Brain microvascular endothelial cell (primary cell): ENCODE measurements around the gene KDM4D.

Experiments used
- DNase-seq: peaks from one replicate; pipeline ENCODE4 v3.0.0-alpha.2; 2020
- H3K27ac ChIP-seq: fragments of 250-450 bp; sonication (Bioruptor Pico); 2 replicates; pipeline ENCODE4 v1.5.1; 2020; ENCODE audit warnings: mild to moderate bottlenecking, moderate library complexity
- H3K27me3 ChIP-seq: fragments of 250-450 bp; sonication (Bioruptor Pico); replicated peaks from 2 replicates; pipeline ENCODE4 v1.5.1; 2020; ENCODE audit warnings: mild to moderate bottlenecking
- H3K36me3 ChIP-seq: fragments of 250-450 bp; sonication (Bioruptor Pico); replicated peaks from 2 replicates; pipeline ENCODE4 v1.5.1; 2020; ENCODE audit warnings: mild to moderate bottlenecking
- H3K4me3 ChIP-seq: 2 replicates; pipeline ENCODE4 v1.5.1; 2011; ENCODE audit warnings: low read depth, mild to moderate bottlenecking, control low read depth, low read length, moderate library complexity
- in situ Hi-C: cut with HindIII; loops from 2 replicates; pipeline ENCODE4 v1.10.0; 2017; ENCODE audit warnings: low sequenced_read_pairs, low pct_ligation_motif_present
- TF ChIP-seq, protein P1 (sequence below): IDR thresholded peaks from 2 replicates; pipeline ENCODE4 v1.5.1; 2011; ENCODE audit warnings: low read depth, mild to moderate bottlenecking, moderate library complexity, low read length, control low read depth, inconsistent platforms; ENCODE audit errors: missing control alignments

The KDM4D gene

GRCh38 chr11:94961255-94961654 is 12.3 kb upstream of the KDM4D start:
- peaks cover 30% of the 10 kb centered on the region for H3K36me3 ChIP-seq
- TF ChIP-seq, protein P1, sequence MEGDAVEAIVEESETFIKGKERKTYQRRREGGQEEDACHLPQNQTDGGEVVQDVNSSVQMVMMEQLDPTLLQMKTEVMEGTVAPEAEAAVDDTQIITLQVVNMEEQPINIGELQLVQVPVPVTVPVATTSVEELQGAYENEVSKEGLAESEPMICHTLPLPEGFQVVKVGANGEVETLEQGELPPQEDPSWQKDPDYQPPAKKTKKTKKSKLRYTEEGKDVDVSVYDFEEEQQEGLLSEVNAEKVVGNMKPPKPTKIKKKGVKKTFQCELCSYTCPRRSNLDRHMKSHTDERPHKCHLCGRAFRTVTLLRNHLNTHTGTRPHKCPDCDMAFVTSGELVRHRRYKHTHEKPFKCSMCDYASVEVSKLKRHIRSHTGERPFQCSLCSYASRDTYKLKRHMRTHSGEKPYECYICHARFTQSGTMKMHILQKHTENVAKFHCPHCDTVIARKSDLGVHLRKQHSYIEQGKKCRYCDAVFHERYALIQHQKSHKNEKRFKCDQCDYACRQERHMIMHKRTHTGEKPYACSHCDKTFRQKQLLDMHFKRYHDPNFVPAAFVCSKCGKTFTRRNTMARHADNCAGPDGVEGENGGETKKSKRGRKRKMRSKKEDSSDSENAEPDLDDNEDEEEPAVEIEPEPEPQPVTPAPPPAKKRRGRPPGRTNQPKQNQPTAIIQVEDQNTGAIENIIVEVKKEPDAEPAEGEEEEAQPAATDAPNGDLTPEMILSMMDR, result no peak
- H3K27me3 ChIP-seq, result no peaks in the 10 kb centered on the region
- no peak overlapping the region for H3K27ac ChIP-seq
- H3K4me3 ChIP-seq, result no peak overlapping the region
- in situ Hi-C loops, result no loop called here
- DNase-seq, result no peak

- Histone ChIP-seq H3K4me3 (no peak overlapping the region), H3K27me3 (no peaks in the 10 kb centered on the region), H3K27ac (no peak overlapping the region), H3K36me3 (peaks cover 48% of the 10 kb centered on the region)
- DNase-seq, result no peak
- TF ChIP-seq, protein P1, result no peak
- in situ Hi-C loops, result no loop called here
Measured at GRCh38 chr11:94964934-94965333, 8.6 kb upstream of the KDM4D start.

DNA sequence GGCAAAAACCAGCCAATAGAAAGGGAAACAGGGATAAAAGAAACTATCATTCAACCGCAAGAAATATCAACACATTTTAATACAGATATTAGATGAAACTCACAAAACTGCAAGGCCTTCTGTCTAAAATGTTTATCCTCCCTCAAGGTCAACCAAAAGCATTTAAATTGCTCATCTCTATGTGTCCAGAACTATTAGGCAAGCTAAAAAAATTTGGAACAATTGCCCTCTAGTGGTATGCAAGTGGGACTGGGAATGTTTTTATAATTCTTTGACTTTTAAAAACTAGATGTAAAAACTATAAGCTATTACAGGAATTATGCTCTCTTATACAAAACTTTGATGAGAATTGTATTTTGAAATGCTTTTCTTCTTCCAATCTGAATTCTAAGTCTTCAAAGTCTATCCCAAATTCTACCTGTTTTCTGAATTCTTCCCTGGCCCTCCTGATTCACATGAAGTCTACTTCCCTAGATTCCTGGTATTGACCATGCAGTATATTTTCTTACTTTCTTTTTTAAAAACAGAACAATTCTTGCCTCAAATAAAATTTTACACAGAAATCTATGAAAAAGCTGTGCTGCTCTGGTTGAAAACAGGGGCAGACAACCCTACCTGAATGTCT is 5.1 kb upstream of the KDM4D start:
- TF ChIP-seq, protein P1, result peak; percentile 57
- no peak for DNase-seq
- in situ Hi-C loops, result no loop called here
- Histone ChIP-seq H3K4me3 (no peak overlapping the region), H3K27ac (no peak overlapping the region), H3K27me3 (no peaks in the 10 kb centered on the region), H3K36me3 (peaks cover 58% of the 10 kb centered on the region)

DNA sequence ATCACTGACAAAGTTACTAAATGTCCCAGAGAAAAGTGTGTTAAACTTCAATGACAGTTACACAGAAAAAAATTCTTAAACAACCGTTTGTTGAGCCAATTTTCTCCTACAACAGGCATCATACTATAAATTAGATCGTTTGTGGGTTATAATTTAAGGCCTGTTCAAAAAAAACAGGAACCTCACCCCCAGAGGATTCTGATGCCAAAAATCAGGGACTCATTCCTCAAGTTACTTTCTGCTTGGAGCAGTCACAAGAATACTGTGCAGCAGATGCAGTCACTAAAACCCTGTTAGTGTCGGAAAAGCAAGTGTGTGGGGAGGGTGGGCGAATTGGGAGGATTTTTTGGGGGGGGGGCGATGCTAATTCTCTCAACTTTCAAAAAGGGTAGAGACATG is 810 bp upstream of the KDM4D start:
- TF ChIP-seq, protein P1, result no peak
- in situ Hi-C loops, result no loop called here
- Histone ChIP-seq H3K4me3 (peak overlapping the region; percentile 81), H3K36me3 (peaks cover 35% of the 10 kb centered on the region), H3K27me3 (no peaks in the 10 kb centered on the region), H3K27ac (peak overlapping the region; percentile 86)
- DNase-seq, result no peak

DNA sequence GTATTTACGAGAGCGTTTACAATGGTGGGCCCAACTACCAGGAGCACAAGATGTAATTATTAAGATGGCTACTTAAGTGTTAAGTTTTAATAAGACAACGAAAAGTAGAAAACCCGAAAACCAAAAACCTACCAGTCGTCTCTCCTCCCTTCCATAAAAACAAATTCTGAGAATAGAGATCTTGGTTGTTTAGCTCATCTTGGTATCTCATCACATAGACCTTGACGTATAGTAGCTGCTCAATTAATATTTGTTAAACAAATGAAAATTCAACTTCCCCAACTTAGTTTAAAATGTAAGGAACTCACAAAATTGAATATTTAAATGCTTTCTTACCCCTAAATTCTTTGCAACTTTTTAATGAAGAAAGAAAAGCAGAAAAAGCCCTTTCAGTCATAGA is 669 bp downstream of the KDM4D start:
- no peak for DNase-seq
- Histone ChIP-seq H3K36me3 (peaks cover 25% of the 10 kb centered on the region), H3K4me3 (peak overlapping the region; percentile 81), H3K27me3 (no peaks in the 10 kb centered on the region), H3K27ac (peak overlapping the region; percentile 86)
- in situ Hi-C loops, result no loop called here
- TF ChIP-seq, protein P1, result no peak

DNA sequence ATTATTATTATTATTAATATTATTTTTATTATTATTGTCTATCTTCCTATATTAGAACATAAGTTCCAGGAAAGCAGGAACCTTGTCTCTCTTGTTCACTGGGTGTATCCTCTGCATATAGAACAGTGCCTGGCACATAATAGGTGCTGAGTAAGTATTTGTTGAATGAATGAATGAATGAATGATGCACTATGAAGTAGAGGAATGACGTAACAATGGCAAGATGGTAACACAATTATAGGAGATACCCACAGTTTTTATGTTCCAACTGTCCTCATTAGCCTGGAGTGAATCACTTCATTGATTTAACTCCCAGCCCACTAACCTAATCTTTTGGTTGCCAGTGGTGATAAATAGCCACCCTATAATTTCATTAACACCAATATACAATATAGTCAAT is 2.1 kb downstream of the KDM4D start:
- Histone ChIP-seq H3K27me3 (no peaks in the 10 kb centered on the region), H3K27ac (no peak overlapping the region), H3K4me3 (no peak overlapping the region), H3K36me3 (peaks cover 15% of the 10 kb centered on the region)
- TF ChIP-seq, protein P1, result no peak
- in situ Hi-C loops, result no loop called here
- DNase-seq, result no peak
